RKO (cell line): ENCODE data around the gene RRAGD.

ENCODE experiments used
- DNase-seq: peaks from one replicate; pipeline ENCODE4 v3.0.0-alpha.2; 2016; ENCODE audit warnings: low spot score

Gene RRAGD

GRCh38 chr6:89375427-89376267 lies 36.4 kb downstream of the RRAGD start:
- DNase-seq = no peak

DNA sequence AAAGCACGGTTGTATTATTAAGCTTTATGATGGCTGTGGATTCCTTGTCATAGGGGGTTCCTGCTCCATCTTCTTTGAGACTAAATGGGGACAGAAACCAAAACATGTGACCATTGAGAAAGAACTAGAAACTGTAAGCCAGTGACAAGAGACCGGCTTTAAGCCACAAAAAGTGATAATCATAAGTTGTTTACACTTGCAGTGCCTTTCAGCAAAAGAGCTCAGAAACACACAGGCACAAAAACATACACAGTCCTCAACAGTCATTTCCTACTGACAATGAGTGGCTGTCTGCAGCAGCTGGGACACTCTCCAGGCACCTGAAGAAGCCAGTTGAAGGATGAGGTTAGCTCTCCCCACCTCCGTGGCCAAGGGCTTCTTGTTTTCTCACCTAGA lies 39.6 kb downstream of the RRAGD start:
- DNase-seq = no peak

DNA sequence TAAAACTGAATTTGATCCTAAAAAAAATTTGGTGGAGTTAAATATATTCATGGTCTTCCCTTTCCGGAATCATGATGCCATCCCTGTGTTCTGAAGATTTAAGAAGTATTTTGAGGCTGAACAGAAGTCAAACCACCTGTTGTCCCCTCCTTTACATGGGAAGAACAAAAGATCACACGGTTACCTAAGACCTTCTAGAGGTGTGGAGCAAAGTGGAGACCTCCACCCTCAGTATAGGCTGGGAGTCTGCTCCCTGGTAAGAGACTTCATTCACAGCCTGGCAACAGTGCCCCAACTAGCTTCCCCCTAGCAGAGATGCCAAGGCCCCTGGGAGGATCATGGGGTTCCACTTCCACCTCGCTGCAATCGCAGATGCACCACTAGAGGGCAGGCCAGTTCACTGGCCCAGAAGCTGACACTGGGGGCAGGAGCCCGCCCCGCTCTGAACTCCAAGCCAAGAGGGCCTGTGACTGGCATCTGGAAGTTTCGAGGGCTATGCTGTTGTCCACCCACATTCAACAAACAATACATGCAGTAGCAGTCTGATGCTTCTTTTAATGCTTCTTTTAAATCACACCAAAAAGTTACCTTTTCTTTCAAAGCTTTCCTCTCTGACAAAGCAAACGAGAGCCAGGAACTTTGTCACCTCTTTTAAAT lies 40.1 kb downstream of the RRAGD start:
- peak; percentile 70 for DNase-seq

- DNase-seq = peak; percentile 31
These were observed 43.1 kb downstream of the RRAGD start for GRCh38 chr6:89368999-89369398.

GRCh38 chr6:89368107-89368506 lies 44.0 kb downstream of the RRAGD start:
- peak; percentile 50 for DNase-seq

DNA sequence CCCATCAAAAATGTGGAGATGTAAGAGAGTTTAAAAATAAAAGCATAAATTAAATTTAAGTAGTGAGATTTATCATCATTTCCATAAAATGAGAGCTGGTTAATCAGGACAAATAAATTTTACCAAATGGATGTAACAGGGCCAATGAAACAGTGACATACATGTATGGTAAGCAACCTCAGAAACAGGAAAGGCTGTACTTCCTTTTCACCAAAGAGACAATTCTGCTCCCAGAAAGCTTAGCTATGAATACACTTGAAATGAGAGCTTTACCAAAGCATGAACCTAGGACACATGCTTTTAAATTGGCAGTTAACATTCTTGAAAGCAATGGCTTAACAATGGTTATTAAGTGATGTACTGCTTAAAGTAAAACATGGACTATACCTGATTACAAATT lies 47.5 kb downstream of the RRAGD start:
- DNase-seq = no peak

DNA sequence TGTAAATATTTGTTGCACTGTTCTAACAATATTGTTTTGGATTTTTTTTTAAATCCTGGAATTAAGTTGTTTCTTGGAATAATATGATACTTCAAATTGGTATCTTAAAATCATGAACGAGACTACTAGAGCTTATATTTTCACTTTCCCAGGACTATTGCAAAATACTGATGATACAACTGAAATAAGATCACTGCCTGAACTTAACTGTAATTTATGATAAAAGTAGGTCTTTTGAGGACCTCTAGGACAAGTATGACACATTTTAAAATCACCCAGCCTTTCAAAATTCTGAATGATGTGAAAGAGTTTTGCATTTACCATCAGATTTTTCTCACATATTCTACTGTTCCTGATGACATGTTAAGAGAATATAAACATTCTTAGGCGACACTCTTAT lies 50.9 kb downstream of the RRAGD start:
- no peak for DNase-seq

DNA sequence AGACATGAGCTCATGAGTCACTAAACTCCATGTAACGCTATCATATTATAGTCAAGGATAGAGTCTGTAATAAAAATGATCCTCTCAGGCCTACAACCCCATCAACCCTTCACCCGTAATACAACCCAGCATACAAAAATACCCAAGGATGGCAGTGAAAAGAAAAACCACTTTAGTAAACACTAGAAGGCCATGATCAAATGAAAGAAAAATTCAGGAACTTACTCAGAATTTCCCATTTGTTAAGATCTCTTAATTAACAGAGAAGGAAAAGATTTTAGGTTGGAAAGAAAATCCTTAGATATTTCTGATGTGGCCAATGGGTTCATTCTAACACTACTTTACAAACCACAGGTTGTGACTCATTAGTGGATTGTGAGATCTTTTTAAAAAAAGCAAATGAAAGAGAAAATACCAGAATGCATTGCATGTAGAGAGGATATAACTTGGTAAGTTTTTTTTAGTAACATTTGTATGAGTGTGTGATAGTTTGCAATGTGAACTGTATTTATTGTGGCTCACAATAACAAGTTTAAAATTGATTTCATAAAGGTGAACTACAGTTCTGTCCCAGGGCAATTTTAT lies 51.6 kb downstream of the RRAGD start:
- DNase-seq = no peak

- DNase-seq = no peak
These were observed 52.5 kb downstream of the RRAGD start for GRCh38 chr6:89359561-89359960.

GRCh38 chr6:89357390-89357789 lies 54.7 kb downstream of the RRAGD start:
- no peak for DNase-seq

GRCh38 chr6:89356642-89357170 lies 55.4 kb downstream of the RRAGD start:
- no peak for DNase-seq

GRCh38 chr6:89355511-89356194 lies 56.4 kb downstream of the RRAGD start:
- no peak for DNase-seq

GRCh38 chr6:89353702-89354392 lies 58.2 kb downstream of the RRAGD start:
- DNase-seq = no peak

GRCh38 chr6:89353118-89353556 lies 58.9 kb downstream of the RRAGD start:
- no peak for DNase-seq

- peak; percentile 86 for DNase-seq
These were observed 59.6 kb downstream of the RRAGD start, which contains the start of gene UBE2J1 for GRCh38 chr6:89352278-89353117. TSS of gene UBE2J1 (minus strand) at chr6:89352722. CDS start at chr6:89352569, 153 bp downstream.

DNA sequence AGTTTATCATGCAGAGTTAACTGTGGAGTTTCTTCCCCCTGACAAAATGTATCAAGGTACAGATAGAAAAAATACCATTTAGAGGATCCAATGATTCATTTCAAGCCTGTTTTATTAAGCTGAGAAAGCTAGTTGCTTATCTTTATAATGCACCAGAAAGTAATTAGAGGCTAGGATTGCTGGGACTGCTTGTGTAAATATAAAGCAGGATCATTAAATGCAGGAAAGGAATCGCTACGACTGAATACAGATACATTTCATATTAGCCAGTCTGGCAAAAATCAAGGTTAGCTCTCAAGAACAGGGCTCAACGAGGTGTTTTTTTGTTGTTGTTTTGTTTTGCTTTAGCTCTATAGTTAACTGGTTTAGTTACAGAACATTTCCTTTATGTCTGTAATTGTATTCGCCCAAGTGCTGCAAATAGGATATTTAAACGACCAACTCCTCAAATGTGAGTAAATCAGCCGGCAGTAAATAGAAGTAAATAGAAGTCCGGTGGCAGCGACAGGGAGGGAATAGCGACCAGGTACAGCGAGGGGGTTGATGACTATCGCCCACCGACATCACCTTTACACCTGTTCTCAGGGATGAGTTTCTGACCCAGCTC lies 60.3 kb downstream of the RRAGD start:
- peak; percentile 21 for DNase-seq

DNA sequence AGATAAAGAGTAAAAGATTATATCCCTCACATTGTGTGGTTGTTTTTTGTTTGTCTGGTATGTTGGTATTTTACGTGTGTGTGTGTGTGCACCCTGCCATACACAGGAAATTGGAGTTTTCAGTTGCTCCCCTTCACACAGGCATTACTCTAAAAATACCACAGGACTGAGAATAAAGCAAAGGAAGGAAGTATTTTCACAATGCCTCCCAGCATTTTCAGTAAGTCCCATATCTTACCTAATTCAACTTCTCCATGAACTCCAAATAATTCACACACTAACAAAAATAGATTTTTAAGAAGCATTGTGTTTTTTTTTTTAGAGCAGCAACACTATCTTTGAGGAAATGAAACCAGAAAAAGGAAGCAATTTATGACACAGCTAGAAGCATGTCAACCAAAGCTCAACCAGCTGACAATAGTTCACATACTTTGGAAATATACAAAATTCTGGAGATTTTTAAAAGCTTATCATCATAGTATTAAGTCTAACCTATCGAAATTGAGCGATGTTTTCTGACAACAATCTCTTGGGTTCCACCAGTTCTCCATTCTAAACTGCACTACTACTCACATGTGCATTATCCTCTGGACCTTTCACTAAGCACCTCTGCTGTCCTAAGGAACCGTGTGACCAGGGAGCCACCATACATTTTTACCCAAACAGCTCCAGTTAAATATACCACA lies 61.6 kb downstream of the RRAGD start:
- no peak for DNase-seq

DNA sequence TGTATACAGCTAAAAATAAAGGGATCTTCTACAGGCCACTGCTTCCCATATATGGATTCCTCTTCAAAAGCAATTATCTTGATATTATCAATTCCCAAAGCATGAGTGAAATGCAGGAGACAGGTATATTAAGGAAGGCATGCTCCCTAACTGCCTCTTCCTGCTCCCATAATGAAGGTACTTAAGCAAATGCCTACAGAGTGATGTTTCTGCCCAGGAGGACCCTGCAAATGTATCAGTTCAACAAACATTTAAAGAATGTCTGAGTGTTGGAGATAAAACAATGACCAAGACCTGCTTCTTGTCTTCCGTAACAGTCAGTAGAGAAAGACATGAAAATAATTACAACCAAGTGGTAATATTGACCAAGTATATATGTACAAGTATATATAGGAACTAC lies 63.7 kb downstream of the RRAGD start:
- no peak for DNase-seq

- peak; percentile 9 for DNase-seq
These were observed 64.2 kb downstream of the RRAGD start for GRCh38 chr6:89347825-89348224.

DNA sequence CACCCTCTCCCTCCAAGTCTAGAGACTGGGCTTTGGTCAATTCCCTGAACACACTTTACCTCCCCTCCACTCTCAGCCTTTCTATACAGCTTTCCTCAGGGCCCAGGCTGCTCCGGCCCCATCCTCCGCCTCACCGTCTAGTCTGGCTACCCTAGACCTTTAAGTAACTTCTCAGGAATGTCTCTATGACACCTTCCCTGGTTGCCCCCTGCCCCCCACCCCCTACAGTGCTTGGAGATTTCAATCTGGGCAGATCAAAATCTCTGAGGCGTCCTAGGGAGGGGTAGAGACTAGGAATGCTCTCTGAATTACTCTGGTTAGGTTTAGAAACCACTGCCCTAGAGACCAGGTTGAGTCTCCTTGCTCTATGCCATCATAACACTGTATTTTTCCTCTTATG lies 65.6 kb downstream of the RRAGD start:
- no peak for DNase-seq
